CD4-positive, CD25-positive, alpha-beta regulatory T cell (primary cell): Measurements from ENCODE around the gene CLCN1. TPM values are rescaled to one million over a fixed set of nuclear protein-coding genes. Genes with fewer than 3 reads are reported as not detected.

Source experiments
- ATAC-seq, 2 donors: fragments of 150-1000 bp; cut with Tn5 transposase; one replicate each; pipeline ENCODE4 v1.10.0; 2021; ENCODE audit warnings: low read depth in 2 of 2, moderate number of reproducible peaks in 2 of 2, moderate library complexity in 1 of 2
- DNase-seq, 3 donors: peaks; one replicate each; pipeline versions ENCODE4 v3.0.0 to v3.0.0-alpha.2; 2012 to 2022; ENCODE audit warnings: mixed read lengths in 1 of 3
- H3K27ac ChIP-seq: one replicate; pipeline ENCODE4 v1.7.0; 2013; ENCODE audit warnings: mild to moderate bottlenecking, low read length; ENCODE audit not compliant: insufficient read depth, poor library complexity, severe bottlenecking
- H3K27me3 ChIP-seq: one replicate; pipeline ENCODE4 v1.7.0; 2013; ENCODE audit warnings: low read length; ENCODE audit not compliant: control insufficient read depth, insufficient read depth
- H3K36me3 ChIP-seq: one replicate; pipeline ENCODE4 v1.7.0; 2013; ENCODE audit warnings: mild to moderate bottlenecking, low read length, moderate library complexity; ENCODE audit not compliant: control insufficient read depth, insufficient read depth
- H3K4me1 ChIP-seq: 2 replicates; pipeline ENCODE4 v1.7.0; 2013; ENCODE audit warnings: mild to moderate bottlenecking, low read length; ENCODE audit not compliant: insufficient read depth, control insufficient read depth, poor library complexity, severe bottlenecking
- H3K4me3 ChIP-seq: one replicate; pipeline ENCODE4 v1.7.0; 2013; ENCODE audit warnings: low read depth, mild to moderate bottlenecking, low read length, moderate library complexity
- H3K9me3 ChIP-seq, 2 experiments: 1 replicate in 1 of 2; 2 replicates in 1 of 2; pipeline ENCODE4 v1.7.0; 2013; ENCODE audit warnings: low read length in 2 of 2, mild to moderate bottlenecking in 1 of 2, moderate library complexity in 1 of 2; ENCODE audit not compliant: control insufficient read depth in 2 of 2
- H3K27ac Mint-ChIP-seq, 3 donors: one replicate each; pipeline ENCODE4 v1.8.0; 2020 to 2022; ENCODE audit warnings: mild to moderate bottlenecking in 3 of 3, mixed read lengths in 3 of 3, moderate library complexity in 2 of 3
- H3K27me3 Mint-ChIP-seq: one replicate; pipeline ENCODE4 v1.8.0; 2022; ENCODE audit warnings: mild to moderate bottlenecking, mixed read lengths
- H3K36me3 Mint-ChIP-seq: one replicate; pipeline ENCODE4 v1.8.0; 2020; ENCODE audit warnings: mixed read lengths
- H3K4me1 Mint-ChIP-seq, 4 donors: one replicate each; pipeline ENCODE4 v1.8.0; 2020 to 2022; ENCODE audit warnings: mixed read lengths in 4 of 4, mild to moderate bottlenecking in 1 of 4
- H3K4me3 Mint-ChIP-seq, 4 donors: one replicate each; pipeline ENCODE4 v1.8.0; 2020 to 2022; ENCODE audit warnings: mild to moderate bottlenecking in 4 of 4, mixed read lengths in 4 of 4, moderate library complexity in 3 of 4
- H3K9me3 Mint-ChIP-seq, 7 donors: one replicate each; pipeline ENCODE4 v1.8.0; 2020 to 2022; ENCODE audit warnings: mixed read lengths in 7 of 7, mild to moderate bottlenecking in 3 of 7, moderate library complexity in 2 of 7
- polyA plus RNA-seq, 4 donors: library from polyadenylated mRNA; unstranded; fragments of 300-500 nt; fragmentation: Illumina TruSeq; gene quantifications; one replicate each; pipeline ENCODE4 v1.2.3, GENCODE V29; 2021
- total RNA-seq: library from RNA; stranded (reverse); gene quantifications from one replicate; pipeline ENCODE4 v1.2.3, GENCODE V29; 2022

The CLCN1 gene
- total and polyA plus RNA-seq, 5 donors from 2014 or later: 0.05 TPM; not detected in 4

GRCh38 chr7:143337216-143337615 lies 21.3 kb downstream of the CLCN1 start:
- DNase-seq (no peak), ATAC-seq (no peak)
- no peaks in the 10 kb centered on the region for H3K36me3 Mint-ChIP-seq
- H3K9me3 Mint-ChIP-seq: no peaks in the 10 kb centered on the region
- H3K27me3 Mint-ChIP-seq: peaks cover 44% of the 10 kb centered on the region
- no peak overlapping the region for H3K27ac ChIP-seq
- H3K4me3 ChIP-seq: no peak overlapping the region
- peaks cover 3% of the 10 kb centered on the region for H3K4me1 ChIP-seq
- no peaks in the 10 kb centered on the region for H3K9me3 ChIP-seq
- no peak overlapping the region for H3K4me3 Mint-ChIP-seq
- H3K27ac Mint-ChIP-seq: no peak overlapping the region
- H3K27me3 ChIP-seq: peaks cover 25% of the 10 kb centered on the region
- peaks cover 0 to 4% (median 0%) of the 10 kb centered on the region in 4 donors for H3K4me1 Mint-ChIP-seq
- no peaks in the 10 kb centered on the region for H3K36me3 ChIP-seq

DNA sequence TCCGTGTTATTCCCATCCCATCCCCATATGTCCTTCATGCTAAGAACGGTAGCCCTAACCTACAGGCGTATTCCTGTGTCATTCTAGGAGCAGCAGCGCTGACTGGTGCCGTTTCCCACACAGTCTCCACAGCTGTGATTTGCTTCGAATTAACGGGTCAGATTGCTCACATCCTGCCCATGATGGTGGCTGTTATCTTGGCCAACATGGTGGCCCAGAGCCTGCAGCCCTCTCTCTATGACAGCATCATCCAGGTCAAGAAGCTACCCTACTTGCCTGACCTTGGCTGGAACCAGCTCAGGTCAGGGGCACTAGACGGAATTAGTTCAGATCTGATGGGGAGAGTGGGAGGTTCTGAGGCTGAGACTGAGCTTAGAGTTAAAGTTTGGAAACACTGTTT lies 25.9 kb downstream of the CLCN1 start:
- Mint-ChIP-seq H3K9me3 (no peaks in the 10 kb centered on the region), H3K27me3 (peaks cover 31% of the 10 kb centered on the region), H3K4me3 (no peak overlapping the region), H3K4me1 (peaks cover 4 to 14% (median 9%) of the 10 kb centered on the region in 4 donors), H3K27ac (no peak overlapping the region), H3K36me3 (no peaks in the 10 kb centered on the region)
- H3K4me3 ChIP-seq: no peak overlapping the region
- no peaks in the 10 kb centered on the region for H3K36me3 ChIP-seq
- no peak for DNase-seq
- no peak for ATAC-seq
- H3K27ac ChIP-seq: no peak overlapping the region
- H3K27me3 ChIP-seq: peaks cover 19% of the 10 kb centered on the region
- H3K9me3 ChIP-seq: no peaks in the 10 kb centered on the region
- peaks cover 10% of the 10 kb centered on the region for H3K4me1 ChIP-seq

DNA sequence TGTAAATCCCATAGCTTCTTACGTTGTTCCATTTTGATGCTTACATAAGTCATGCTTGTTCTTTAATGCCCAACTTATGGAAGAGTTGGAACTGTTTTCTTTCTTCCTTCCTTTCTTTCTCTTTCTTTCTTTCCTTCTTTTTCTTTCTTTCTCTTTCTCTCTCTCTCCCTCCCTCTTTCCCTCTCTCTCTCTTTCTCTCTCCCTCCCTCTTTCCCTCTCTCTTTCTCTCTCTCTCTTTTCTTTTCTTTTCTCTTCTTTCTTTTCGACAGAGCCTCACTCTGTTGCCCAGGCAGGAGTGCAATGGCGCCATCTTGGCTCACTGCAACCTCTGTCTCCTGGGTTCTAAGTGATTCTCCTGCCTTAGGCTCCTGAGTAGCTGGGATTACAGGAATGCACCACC lies 27.7 kb downstream of the CLCN1 start:
- Mint-ChIP-seq H3K9me3 (no peaks in the 10 kb centered on the region), H3K27ac (no peak overlapping the region)

DNA sequence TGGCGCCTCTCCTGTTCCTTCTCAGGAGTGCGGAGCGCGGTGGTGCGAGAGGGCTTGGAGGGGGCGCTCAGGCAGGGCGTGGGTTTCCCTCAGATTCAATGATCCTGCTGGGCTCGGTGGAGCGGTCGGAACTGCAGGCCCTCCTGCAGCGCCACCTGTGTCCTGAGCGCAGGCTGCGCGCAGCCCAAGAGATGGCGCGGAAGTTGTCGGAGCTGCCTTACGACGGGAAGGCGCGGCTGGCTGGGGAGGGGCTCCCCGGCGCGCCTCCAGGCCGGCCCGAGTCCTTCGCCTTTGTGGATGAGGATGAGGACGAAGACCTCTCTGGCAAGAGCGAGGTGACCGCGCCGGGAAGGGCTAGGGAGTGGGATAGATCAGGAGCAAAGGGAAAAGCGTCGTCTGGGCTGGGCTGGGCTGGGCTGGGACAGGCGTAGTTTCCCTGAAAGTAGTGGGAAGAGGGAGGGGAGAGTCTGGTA lies 29.6 kb downstream of the CLCN1 start:
- DNase-seq (peak; percentile 39 to 76 (median 59)), ATAC-seq (peak; percentile 93 to 95)
- peak overlapping the region; percentile 39 to 86 (median 80) for H3K4me3 Mint-ChIP-seq
- peaks cover 7% of the 10 kb centered on the region for H3K4me1 ChIP-seq
- no peaks in the 10 kb centered on the region for H3K36me3 Mint-ChIP-seq
- peaks cover 4% of the 10 kb centered on the region for H3K27me3 ChIP-seq
- H3K27ac ChIP-seq: no peak overlapping the region
- H3K4me1 Mint-ChIP-seq: peaks cover 4 to 17% (median 7%) of the 10 kb centered on the region in 4 donors
- H3K36me3 ChIP-seq: no peaks in the 10 kb centered on the region
- no peaks in the 10 kb centered on the region for H3K9me3 Mint-ChIP-seq
- H3K4me3 ChIP-seq: peak overlapping the region; percentile 39
- peak overlapping the region in 1 of 3 donors; percentile 63 for H3K27ac Mint-ChIP-seq
- no peaks in the 10 kb centered on the region for H3K9me3 ChIP-seq
- H3K27me3 Mint-ChIP-seq: peaks cover 26% of the 10 kb centered on the region

More for the DNA sequence above, 27.7 kb downstream of the CLCN1 start:
- Histone ChIP-seq H3K36me3 (no peaks in the 10 kb centered on the region), H3K9me3 (no peaks in the 10 kb centered on the region), H3K4me1 (peaks cover 7% of the 10 kb centered on the region), H3K4me3 (no peak overlapping the region), H3K27ac (no peak overlapping the region), H3K27me3 (peaks cover 14% of the 10 kb centered on the region)
- no peak for ATAC-seq
- no peak for DNase-seq
- Mint-ChIP-seq H3K4me1 (peaks cover 4 to 17% (median 7%) of the 10 kb centered on the region in 4 donors), H3K36me3 (no peaks in the 10 kb centered on the region), H3K4me3 (peak overlapping the region in 1 of 4 donors; percentile 45), H3K27me3 (peaks cover 31% of the 10 kb centered on the region)

DNA sequence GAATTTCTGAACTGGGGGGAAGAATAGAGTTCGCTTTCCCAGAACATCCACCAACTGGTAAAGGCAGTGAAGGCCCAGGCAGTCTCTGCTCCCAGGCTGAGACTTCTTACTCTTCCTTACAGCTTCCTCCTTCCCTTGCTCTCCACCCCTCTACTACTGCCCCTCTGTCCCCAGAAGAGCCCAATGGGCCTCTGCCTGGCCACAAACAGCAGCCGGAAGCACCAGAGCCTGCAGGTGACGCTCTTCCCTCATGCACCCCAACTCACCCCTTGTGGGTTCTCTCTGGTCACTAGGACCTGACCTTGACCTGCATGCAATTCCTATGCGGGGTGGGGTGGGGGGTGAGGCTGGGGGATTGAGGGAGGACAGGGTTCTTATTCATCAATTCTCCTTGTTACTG lies 30.1 kb downstream of the CLCN1 start:
- H3K27ac Mint-ChIP-seq: no peak overlapping the region

DNA sequence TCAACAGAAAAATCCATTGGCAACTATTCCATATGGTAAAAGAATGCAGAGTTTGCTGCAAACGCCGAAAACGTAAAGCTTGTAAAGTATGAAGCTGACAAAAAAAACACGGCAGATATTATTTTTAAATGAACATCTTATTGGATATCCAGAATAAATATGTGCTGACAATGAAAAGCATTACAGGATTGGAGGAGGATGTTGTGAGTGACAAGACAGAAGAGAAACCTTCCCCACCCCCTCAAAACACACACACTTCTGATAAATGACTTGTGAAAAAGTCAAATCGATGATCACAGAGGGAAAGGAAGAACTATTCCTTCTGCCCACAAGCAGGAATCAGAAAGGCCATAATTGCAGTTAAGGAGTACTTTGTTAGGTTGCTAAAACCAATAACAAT lies 32.0 kb downstream of the CLCN1 start:
- Mint-ChIP-seq H3K9me3 (no peaks in the 10 kb centered on the region), H3K36me3 (no peaks in the 10 kb centered on the region), H3K4me3 (peak overlapping the region in 1 of 4 donors; percentile 73), H3K27ac (no peak overlapping the region), H3K27me3 (peaks cover 23% of the 10 kb centered on the region), H3K4me1 (peaks cover 4 to 17% (median 7%) of the 10 kb centered on the region in 4 donors)
- H3K27me3 ChIP-seq: peaks cover 4% of the 10 kb centered on the region
- H3K4me3 ChIP-seq: no peak overlapping the region
- no peaks in the 10 kb centered on the region for H3K36me3 ChIP-seq
- no peak overlapping the region for H3K27ac ChIP-seq
- peaks cover 7% of the 10 kb centered on the region for H3K4me1 ChIP-seq
- no peak for DNase-seq
- no peak for ATAC-seq
- no peaks in the 10 kb centered on the region for H3K9me3 ChIP-seq

More for the DNA sequence above, 30.1 kb downstream of the CLCN1 start:
- Mint-ChIP-seq H3K27me3 (peaks cover 26% of the 10 kb centered on the region), H3K9me3 (no peaks in the 10 kb centered on the region), H3K4me3 (peak overlapping the region in 3 of 4 donors; percentile 39 to 86 (median 82)), H3K36me3 (no peaks in the 10 kb centered on the region), H3K4me1 (peaks cover 4 to 17% (median 7%) of the 10 kb centered on the region in 4 donors)
- ATAC-seq (no peak), DNase-seq (no peak)
- no peaks in the 10 kb centered on the region for H3K9me3 ChIP-seq
- no peak overlapping the region for H3K27ac ChIP-seq
- H3K4me3 ChIP-seq: no peak overlapping the region
- H3K36me3 ChIP-seq: no peaks in the 10 kb centered on the region
- peaks cover 7% of the 10 kb centered on the region for H3K4me1 ChIP-seq
- H3K27me3 ChIP-seq: peaks cover 4% of the 10 kb centered on the region

DNA sequence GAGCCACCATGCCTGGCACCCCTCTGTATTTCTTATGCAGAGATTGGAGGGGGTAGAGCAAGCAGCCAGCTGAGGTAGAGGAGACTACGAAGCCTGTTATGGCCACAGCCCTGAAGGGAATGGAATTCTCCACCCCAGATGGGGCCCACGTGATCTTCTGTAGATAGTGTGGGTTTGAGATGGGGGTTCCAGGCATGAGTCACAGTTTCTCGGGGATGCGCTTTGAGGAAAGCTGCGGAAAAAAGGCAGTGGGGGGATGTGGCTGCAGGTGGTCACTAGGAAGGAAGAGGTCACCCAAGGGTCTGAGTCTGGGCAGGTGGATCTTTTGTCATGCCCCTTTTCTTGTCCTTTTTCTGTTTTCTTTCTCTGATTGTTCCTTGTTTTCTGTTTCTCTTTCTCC lies 35.1 kb downstream of the CLCN1 start:
- peaks cover 0 to 2% (median 0%) of the 10 kb centered on the region in 7 donors for H3K9me3 Mint-ChIP-seq
- H3K27ac Mint-ChIP-seq: no peak overlapping the region
- H3K4me3 ChIP-seq: no peak overlapping the region

GRCh38 chr7:143351574-143351973 lies 35.7 kb downstream of the CLCN1 start:
- Histone ChIP-seq H3K4me1 (no peaks in the 10 kb centered on the region), H3K4me3 (no peak overlapping the region), H3K36me3 (no peaks in the 10 kb centered on the region), H3K9me3 (no peaks in the 10 kb centered on the region), H3K27ac (no peak overlapping the region), H3K27me3 (peaks cover 4% of the 10 kb centered on the region)
- DNase-seq (no peak), ATAC-seq (no peak)
- no peak overlapping the region for H3K4me3 Mint-ChIP-seq
- peaks cover 14% of the 10 kb centered on the region for H3K27me3 Mint-ChIP-seq
- H3K4me1 Mint-ChIP-seq: peaks cover 0 to 6% (median 2%) of the 10 kb centered on the region in 4 donors
- peaks cover 0 to 2% (median 0%) of the 10 kb centered on the region in 7 donors for H3K9me3 Mint-ChIP-seq
- H3K27ac Mint-ChIP-seq: no peak overlapping the region
- no peaks in the 10 kb centered on the region for H3K36me3 Mint-ChIP-seq

More for the DNA sequence above, 35.1 kb downstream of the CLCN1 start:
- H3K4me1 Mint-ChIP-seq: peaks cover 0 to 6% (median 2%) of the 10 kb centered on the region in 4 donors
- Histone ChIP-seq H3K9me3 (no peaks in the 10 kb centered on the region), H3K27ac (no peak overlapping the region), H3K36me3 (no peaks in the 10 kb centered on the region), H3K27me3 (peaks cover 4% of the 10 kb centered on the region), H3K4me1 (no peaks in the 10 kb centered on the region)
- ATAC-seq: no peak
- H3K27me3 Mint-ChIP-seq: peaks cover 19% of the 10 kb centered on the region
- no peak for DNase-seq
- no peak overlapping the region for H3K4me3 Mint-ChIP-seq
- no peaks in the 10 kb centered on the region for H3K36me3 Mint-ChIP-seq
